Spinal cord (tissue), 10 donors: ENCODE results near the gene NUP98. TPM values are rescaled to one million over a fixed set of nuclear protein-coding genes. Genes with fewer than 3 reads are reported as not detected.
"Not testable (repeated sequence)": the region's sequence is repeated elsewhere in the genome, so short reads cannot be mapped to it uniquely, and the experiment has no call there.

ENCODE experiments used
- DNase-seq, 6 donors: peaks; one replicate each; pipeline versions ENCODE4 v3.0.0 to v3.0.0-alpha.2; 2013 to 2015; ENCODE audit warnings: low spot score in 6 of 6, low read depth in 4 of 6
- H3K27ac ChIP-seq: one replicate; pipeline ENCODE4 v1.5.1; 2013; ENCODE audit warnings: low read depth, low read length, control low read depth
- H3K27me3 ChIP-seq: one replicate; pipeline ENCODE4 v1.6.1; 2013; ENCODE audit warnings: low read length; ENCODE audit not compliant: control insufficient read depth, insufficient read depth
- H3K36me3 ChIP-seq: one replicate; pipeline ENCODE4 v1.6.1; 2013; ENCODE audit warnings: low read length; ENCODE audit not compliant: control insufficient read depth, insufficient read depth
- H3K4me1 ChIP-seq: one replicate; pipeline ENCODE4 v1.6.1; 2013; ENCODE audit warnings: low read length; ENCODE audit not compliant: control insufficient read depth, insufficient read depth
- H3K4me3 ChIP-seq: one replicate; pipeline ENCODE4 v1.5.1; 2013; ENCODE audit warnings: low read depth, low read length, control low read depth
- H3K9me3 ChIP-seq: one replicate; pipeline ENCODE4 v1.6.1; 2013; ENCODE audit warnings: low read length; ENCODE audit not compliant: control insufficient read depth, insufficient read depth
- WGBS: methylation state at CpG from one replicate; pipeline ENCODE4 v1.1.5; 2013; ENCODE audit warnings: missing lambda C conversion rate; ENCODE audit not compliant: insufficient coverage; 5-methylcytosine and 5-hydroxymethylcytosine counted together
- polyA plus RNA-seq, 2 donors: library from polyadenylated mRNA; unstranded; fragments of 120-200 nt; gene quantifications; one replicate each; pipeline ENCODE4 v1.2.1, GENCODE V29; 2013; ENCODE audit not compliant: insufficient read length in 2 of 2
- total RNA-seq, 2 donors: library from RNA; depleted of rRNA in 1 of 2; stranded (reverse); fragments of 120-200 nt in 1 of 2; fragments of >200 nt in 1 of 2; gene quantifications; one replicate each; pipeline versions ENCODE4 v1.2.3 to v1.2.4, GENCODE V29; 2013 to 2014
- donor health status: healthy.

Gene NUP98
- total and polyA plus RNA-seq, 4 donors = 36.0 to 72.7 (median 52.1) TPM

GRCh38 chr11:3817181-3817800 is 19.9 kb upstream of the NUP98 start:
- Histone ChIP-seq H3K27me3 (no peaks in the 10 kb centered on the region), H3K9me3 (no peaks in the 10 kb centered on the region), H3K4me1 (no peaks in the 10 kb centered on the region), H3K36me3 (peaks cover 8% of the 10 kb centered on the region), H3K27ac (no peak overlapping the region), H3K4me3 (no peak overlapping the region)
- no peak for DNase-seq
- 89% methylated on average over 10 of the region's 10 CpGs for WGBS

DNA sequence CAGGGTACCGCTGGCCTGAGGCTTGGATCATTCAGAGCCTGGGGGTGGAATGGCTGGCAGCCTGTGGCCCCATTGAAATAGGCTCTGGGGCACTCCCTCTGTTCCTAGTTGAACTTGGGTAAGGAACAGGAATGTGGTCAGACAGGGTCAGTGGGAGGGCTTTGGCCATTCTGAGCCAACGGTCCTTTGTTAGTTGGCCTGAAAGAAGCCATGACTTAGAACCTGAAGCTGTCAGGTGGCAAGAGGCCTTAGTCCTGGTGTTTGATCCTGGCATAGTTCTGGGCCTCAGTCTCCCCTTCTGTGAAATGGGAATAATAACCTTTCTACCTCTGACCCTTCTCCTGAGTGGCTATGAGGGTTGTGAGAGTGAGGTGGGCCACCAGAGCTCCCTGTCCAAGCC is 19.3 kb upstream of the NUP98 start:
- H3K4me1 ChIP-seq = no peaks in the 10 kb centered on the region
- H3K27me3 ChIP-seq = no peaks in the 10 kb centered on the region
- WGBS = 88% methylated on average over 2 of the region's 2 CpGs
- peaks cover 8% of the 10 kb centered on the region for H3K36me3 ChIP-seq
- H3K27ac ChIP-seq = no peak overlapping the region
- no peak for DNase-seq
- no peak overlapping the region for H3K4me3 ChIP-seq
- no peaks in the 10 kb centered on the region for H3K9me3 ChIP-seq

- no peaks in the 10 kb centered on the region for H3K9me3 ChIP-seq
- H3K27me3 ChIP-seq = no peaks in the 10 kb centered on the region
- H3K36me3 ChIP-seq = peaks cover 9% of the 10 kb centered on the region
- 43% methylated on average over 1 of the region's 4 CpGs for WGBS
- no peak overlapping the region for H3K27ac ChIP-seq
- H3K4me3 ChIP-seq = no peak overlapping the region
- DNase-seq = no peak
- H3K4me1 ChIP-seq = no peaks in the 10 kb centered on the region
Observed at GRCh38 chr11:3815845-3816244, 18.5 kb upstream of the NUP98 start.

DNA sequence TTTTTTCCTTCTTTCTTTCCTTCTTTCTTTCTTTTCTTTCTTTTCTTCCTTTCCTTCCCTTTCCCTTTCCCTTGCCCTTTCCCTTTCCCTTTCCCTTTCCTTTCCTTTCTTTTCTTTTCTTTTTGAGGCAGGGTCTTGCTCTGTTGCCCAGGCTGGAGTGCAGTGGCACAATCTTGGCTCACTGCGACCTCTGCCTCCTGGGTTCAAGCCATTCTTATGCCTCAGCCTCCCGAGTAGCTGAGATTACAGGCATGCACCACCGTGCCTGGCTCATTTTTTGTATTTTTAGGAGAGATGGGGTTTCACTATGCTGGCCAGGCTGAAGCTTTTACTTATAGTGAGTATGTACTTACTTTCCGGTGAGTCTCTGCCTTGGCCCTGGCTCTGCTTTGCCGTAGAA is 17.5 kb upstream of the NUP98 start:
- not testable (repeated sequence) for H3K4me1 ChIP-seq, H3K27me3 ChIP-seq, DNase-seq, H3K27ac ChIP-seq, H3K36me3 ChIP-seq, H3K4me3 ChIP-seq, H3K9me3 ChIP-seq
- 100% methylated on average over 2 of the region's 5 CpGs for WGBS

DNA sequence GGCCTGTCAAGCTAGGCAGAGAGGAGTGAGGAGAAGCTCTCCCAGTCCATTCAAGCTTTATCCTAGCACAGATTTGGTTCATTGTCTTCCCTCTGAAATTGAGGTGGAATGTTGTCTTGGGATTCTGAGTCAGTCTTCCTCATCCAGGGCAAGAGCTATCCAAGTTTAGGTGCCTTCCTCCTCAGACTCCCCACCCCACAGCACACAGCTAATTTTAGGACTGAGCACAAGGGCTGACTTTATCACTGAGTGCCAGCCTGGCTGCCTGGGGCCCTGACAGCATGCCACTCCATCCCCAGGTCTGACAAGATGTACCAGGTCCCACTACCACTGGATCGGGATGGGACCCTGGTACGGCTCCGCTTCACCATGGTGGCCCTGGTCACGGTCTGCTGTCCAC is 13.6 kb upstream of the NUP98 start:
- no peak overlapping the region for H3K4me3 ChIP-seq
- no peak for DNase-seq
- H3K27ac ChIP-seq = no peak overlapping the region
- 93% methylated on average over 3 of the region's 4 CpGs for WGBS
- peaks cover 3% of the 10 kb centered on the region for H3K36me3 ChIP-seq
- H3K9me3 ChIP-seq = no peaks in the 10 kb centered on the region
- peaks cover 9% of the 10 kb centered on the region for H3K4me1 ChIP-seq
- H3K27me3 ChIP-seq = no peaks in the 10 kb centered on the region

GRCh38 chr11:3810446-3810845 is 13.1 kb upstream of the NUP98 start:
- Histone ChIP-seq H3K9me3 (no peaks in the 10 kb centered on the region), H3K4me1 (peaks cover 9% of the 10 kb centered on the region), H3K36me3 (peaks cover 3% of the 10 kb centered on the region), H3K4me3 (no peak overlapping the region), H3K27ac (no peak overlapping the region), H3K27me3 (no peaks in the 10 kb centered on the region)
- 92% methylated on average over 3 of the region's 3 CpGs for WGBS
- no peak for DNase-seq

DNA sequence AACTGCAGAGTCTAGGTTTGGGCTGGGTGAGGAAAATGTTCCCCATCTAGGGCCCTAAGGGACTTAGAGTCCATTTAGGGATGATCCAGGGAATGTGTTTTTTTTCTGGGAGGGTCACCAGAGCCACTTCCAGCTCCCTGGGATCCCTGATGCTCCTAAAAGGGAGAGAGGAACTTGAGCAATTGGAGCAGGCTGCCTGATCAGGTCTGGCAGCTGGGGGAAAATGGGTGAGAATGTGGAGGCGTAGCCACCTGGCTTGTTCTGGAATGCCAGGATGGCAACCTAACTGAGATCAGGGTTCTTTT is 12.2 kb upstream of the NUP98 start:
- Histone ChIP-seq H3K4me1 (peaks cover 9% of the 10 kb centered on the region), H3K27ac (no peak overlapping the region), H3K4me3 (no peak overlapping the region), H3K27me3 (no peaks in the 10 kb centered on the region), H3K36me3 (peaks cover 3% of the 10 kb centered on the region), H3K9me3 (no peaks in the 10 kb centered on the region)
- 100% methylated on average over 1 of the region's 1 CpG for WGBS
- no peak for DNase-seq

DNA sequence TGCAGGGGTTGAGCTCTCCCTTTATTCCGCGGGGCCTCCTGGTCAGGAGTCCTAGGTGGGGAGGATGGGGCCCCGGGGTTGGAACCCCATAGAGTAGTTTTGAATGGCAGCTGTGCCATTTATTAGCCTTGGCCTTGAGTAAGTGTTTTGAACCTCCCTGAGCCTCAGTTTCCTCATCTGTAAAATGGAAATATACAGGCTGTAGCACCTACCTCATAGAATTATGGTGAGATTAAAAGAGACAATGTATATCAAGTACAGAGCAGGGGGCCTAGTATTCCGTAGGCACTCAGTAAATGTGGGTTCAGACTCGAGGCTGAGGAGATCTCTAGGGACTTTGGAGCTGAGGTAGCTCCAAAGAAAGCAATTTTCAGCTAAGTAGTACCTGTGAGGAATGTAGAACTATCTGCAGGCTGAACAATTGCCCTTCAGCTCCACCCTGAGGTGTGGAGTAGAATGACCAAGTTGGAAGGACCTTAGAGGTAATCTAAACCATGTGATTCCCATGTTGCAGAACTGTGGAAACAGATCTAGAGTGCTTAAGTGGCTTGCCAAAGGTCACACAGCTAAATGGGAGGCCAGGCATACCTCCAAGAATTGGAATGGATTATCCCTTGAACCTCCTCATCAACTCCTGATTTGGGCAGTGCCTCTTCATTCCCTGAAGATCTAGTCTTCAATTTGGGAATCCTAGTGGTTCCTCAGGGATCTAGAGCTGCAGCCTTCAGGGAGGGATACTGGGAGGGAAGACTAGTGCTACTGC is 11.7 kb upstream of the NUP98 start:
- H3K9me3 ChIP-seq = no peaks in the 10 kb centered on the region
- peak overlapping the region; percentile 77 for H3K4me3 ChIP-seq
- WGBS = 53% methylated on average over 2 of the region's 5 CpGs
- H3K4me1 ChIP-seq = peaks cover 9% of the 10 kb centered on the region
- H3K27ac ChIP-seq = no peak overlapping the region
- H3K36me3 ChIP-seq = peaks cover 3% of the 10 kb centered on the region
- DNase-seq = peak in 1 of 6 donors; percentile 29
- no peaks in the 10 kb centered on the region for H3K27me3 ChIP-seq

GRCh38 chr11:3807909-3808860 is 10.8 kb upstream of the NUP98 start, which contains the start of gene PGAP2:
TSS of gene PGAP2 (plus strand) at chr11:3808560. CDS start at chr11:3811260, 2,700 bp downstream.
- Histone ChIP-seq H3K4me1 (peaks cover 9% of the 10 kb centered on the region), H3K9me3 (no peaks in the 10 kb centered on the region), H3K27ac (no peak within 1 kb of the TSS), H3K4me3 (peak within 1 kb of the TSS; percentile 77), H3K27me3 (no peaks in the 10 kb centered on the region), H3K36me3 (peaks cover 3% of the 10 kb centered on the region)
- peak in 4 of 6 donors; percentile 28 to 80 (median 55) for DNase-seq
- 1% methylated on average over 52 of the region's 55 CpGs for WGBS
